Activated CD8-positive, alpha-beta memory T cell treated with anti-CD3 and anti-CD28 coated beads for 1 hour (primary cell): ENCODE measurements around the gene CYP2A7.
"Not testable (repeated sequence)": the region's sequence is repeated elsewhere in the genome, so short reads cannot be mapped to it uniquely, and the experiment has no call there.

ENCODE experiments used
- DNase-seq, 2 donors: peaks; one replicate each; pipeline ENCODE4 v3.0.0-alpha.2; 2020; ENCODE audit warnings: low read depth in 1 of 2; ENCODE audit errors: extremely low read depth in 1 of 2

Gene CYP2A7

GRCh38 chr19:40900521-40900920 lies 18.5 kb upstream of the CYP2A7 start:
- not testable (repeated sequence) for DNase-seq

GRCh38 chr19:40899964-40900363 lies 17.9 kb upstream of the CYP2A7 start:
- DNase-seq = not testable (repeated sequence)

- not testable (repeated sequence) for DNase-seq
Measured at GRCh38 chr19:40896843-40897789, 15.1 kb upstream of the CYP2A7 start.

- no peak for DNase-seq
Measured at GRCh38 chr19:40896418-40896796, 14.4 kb upstream of the CYP2A7 start.

GRCh38 chr19:40893112-40893511 lies 11.1 kb upstream of the CYP2A7 start:
- no peak for DNase-seq

GRCh38 chr19:40889366-40889765 lies 7.3 kb upstream of the CYP2A7 start:
- DNase-seq = no peak

GRCh38 chr19:40888191-40888590 lies 6.2 kb upstream of the CYP2A7 start:
- DNase-seq = no peak

- not testable (repeated sequence) for DNase-seq
Measured at GRCh38 chr19:40884187-40884931, 2.3 kb upstream of the CYP2A7 start.

- DNase-seq = not testable (repeated sequence)
Measured at GRCh38 chr19:40879349-40879748, 2.7 kb downstream of the CYP2A7 start.

GRCh38 chr19:40875526-40875951 lies 6.5 kb downstream of the CYP2A7 start:
- DNase-seq = peak; percentile 62 to 69

GRCh38 chr19:40874874-40875273 lies 7.2 kb downstream of the CYP2A7 start:
- DNase-seq = not testable (repeated sequence)

- not testable (repeated sequence) for DNase-seq
Measured at GRCh38 chr19:40873873-40874272, 8.2 kb downstream of the CYP2A7 start.

GRCh38 chr19:40872209-40872608 lies 9.8 kb downstream of the CYP2A7 start:
- DNase-seq = no peak

GRCh38 chr19:40867701-40868100 lies 14.3 kb downstream of the CYP2A7 start:
- DNase-seq = no peak

- DNase-seq = not testable (repeated sequence)
Measured at GRCh38 chr19:40864739-40865496, 17.1 kb downstream of the CYP2A7 start.

- no peak for DNase-seq
Measured at GRCh38 chr19:40862785-40863184, 19.2 kb downstream of the CYP2A7 start.

GRCh38 chr19:40862333-40862732 lies 19.7 kb downstream of the CYP2A7 start:
- DNase-seq = no peak

GRCh38 chr19:40858109-40858508 lies 23.9 kb downstream of the CYP2A7 start:
- DNase-seq = no peak

- not testable (repeated sequence) for DNase-seq
Measured at GRCh38 chr19:40852467-40853152, 29.4 kb downstream of the CYP2A7 start.

- DNase-seq = not testable (repeated sequence)
Measured at GRCh38 chr19:40850277-40850676, 31.8 kb downstream of the CYP2A7 start, which contains the start of gene CYP2A6. Gene CYP2A6, minus strand, starts transcription at chr19:40850447. Its CDS starts 21 bp downstream, at chr19:40850426.
